Fibroblast of villous mesenchyme (primary cell): ENCODE results near the gene PAPSS1. TPM values are rescaled to one million over a fixed set of nuclear protein-coding genes. Genes with fewer than 3 reads are reported as not detected.
"Not testable (repeated sequence)": the region's sequence is repeated elsewhere in the genome, so short reads cannot be mapped to it uniquely, and the experiment has no call there.

ENCODE experiments used
- DNase-seq: peaks from one replicate; pipeline ENCODE4 v3.0.0-alpha.2; 2010; ENCODE audit warnings: low read depth
- H3K4me3 ChIP-seq: 2 replicates; pipeline ENCODE4 v1.5.1; 2011; ENCODE audit warnings: low read depth, mild to moderate bottlenecking, low read length
- total RNA-seq: library from RNA; depleted of rRNA; stranded (reverse); fragments of >200 nt; gene quantifications from 2 replicates; pipeline ENCODE4 v1.2.3, GENCODE V29; 2012
- TF ChIP-seq, protein P1 (sequence below): IDR thresholded peaks from 2 replicates; pipeline ENCODE4 v1.5.1; 2012; ENCODE audit warnings: low read depth, mild to moderate bottlenecking, low read length; ENCODE audit not compliant: insufficient read depth

Gene PAPSS1
- total RNA-seq, 1 donor: 78.6 TPM

DNA sequence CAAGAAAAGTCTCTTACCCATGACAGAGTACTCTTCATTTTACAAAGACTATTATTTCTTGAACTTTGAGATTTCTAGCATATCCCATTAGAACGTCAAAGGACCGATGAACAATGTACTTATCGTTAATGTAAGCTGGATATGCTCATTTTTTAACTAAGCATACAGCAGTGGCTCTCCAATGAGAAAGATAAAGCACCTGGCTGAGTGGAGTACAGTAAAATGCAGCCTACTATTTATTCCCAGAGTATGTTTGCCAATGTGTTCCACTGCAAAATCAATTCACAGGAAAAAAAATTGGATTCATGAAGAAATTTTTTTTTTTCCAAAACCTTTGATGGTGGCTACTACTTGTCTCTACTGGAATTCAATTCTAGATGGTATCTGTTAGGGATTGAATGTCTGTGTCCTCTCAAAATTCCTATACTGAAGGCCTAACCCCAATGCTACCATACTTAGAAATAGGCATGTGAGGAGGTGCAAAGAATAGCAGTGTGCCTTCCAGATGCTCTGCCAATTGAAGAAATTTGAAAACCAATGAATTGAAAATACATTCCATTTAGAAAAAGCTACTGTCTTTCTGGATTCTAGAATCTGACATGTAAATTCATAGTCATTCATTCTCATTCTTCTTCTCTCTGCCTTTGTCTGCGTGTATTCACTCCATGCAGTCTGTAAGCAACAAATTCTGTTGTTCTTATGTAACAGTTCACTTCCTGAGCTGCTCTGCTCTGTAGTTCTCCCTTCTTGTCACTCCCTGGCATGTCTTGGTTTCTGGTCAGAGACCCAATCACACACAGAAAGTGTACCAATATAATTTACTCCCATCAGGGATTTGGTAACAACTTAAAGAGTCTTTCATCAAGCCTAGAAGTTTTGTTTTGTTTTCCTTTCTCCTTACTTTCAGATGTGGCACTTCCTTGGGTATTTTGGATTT is 61.4 kb downstream of the PAPSS1 start:
- no peak for DNase-seq
- no peak overlapping the region for H3K4me3 ChIP-seq
- TF ChIP-seq, protein P1, sequence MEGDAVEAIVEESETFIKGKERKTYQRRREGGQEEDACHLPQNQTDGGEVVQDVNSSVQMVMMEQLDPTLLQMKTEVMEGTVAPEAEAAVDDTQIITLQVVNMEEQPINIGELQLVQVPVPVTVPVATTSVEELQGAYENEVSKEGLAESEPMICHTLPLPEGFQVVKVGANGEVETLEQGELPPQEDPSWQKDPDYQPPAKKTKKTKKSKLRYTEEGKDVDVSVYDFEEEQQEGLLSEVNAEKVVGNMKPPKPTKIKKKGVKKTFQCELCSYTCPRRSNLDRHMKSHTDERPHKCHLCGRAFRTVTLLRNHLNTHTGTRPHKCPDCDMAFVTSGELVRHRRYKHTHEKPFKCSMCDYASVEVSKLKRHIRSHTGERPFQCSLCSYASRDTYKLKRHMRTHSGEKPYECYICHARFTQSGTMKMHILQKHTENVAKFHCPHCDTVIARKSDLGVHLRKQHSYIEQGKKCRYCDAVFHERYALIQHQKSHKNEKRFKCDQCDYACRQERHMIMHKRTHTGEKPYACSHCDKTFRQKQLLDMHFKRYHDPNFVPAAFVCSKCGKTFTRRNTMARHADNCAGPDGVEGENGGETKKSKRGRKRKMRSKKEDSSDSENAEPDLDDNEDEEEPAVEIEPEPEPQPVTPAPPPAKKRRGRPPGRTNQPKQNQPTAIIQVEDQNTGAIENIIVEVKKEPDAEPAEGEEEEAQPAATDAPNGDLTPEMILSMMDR: no peak

DNA sequence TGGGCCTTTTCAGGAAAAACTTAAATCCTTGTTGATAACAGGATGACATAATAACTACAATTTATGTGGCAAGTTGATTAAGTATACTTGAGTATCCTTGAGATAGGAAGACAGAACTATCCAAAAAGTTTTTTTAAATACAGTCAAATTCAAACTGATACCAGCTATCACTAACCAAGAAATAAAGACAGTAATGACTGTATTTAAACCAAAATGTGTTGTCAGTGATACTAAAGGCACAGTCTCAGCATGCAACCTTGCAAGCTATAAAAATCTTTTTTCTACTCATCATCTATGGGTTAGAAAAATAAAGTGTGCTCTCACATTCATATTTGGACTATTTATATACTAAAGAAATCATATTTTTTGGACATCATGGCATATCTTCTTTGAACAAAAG is 64.7 kb downstream of the PAPSS1 start:
- TF ChIP-seq, protein P1: no peak
- no peak overlapping the region for H3K4me3 ChIP-seq
- no peak for DNase-seq

DNA sequence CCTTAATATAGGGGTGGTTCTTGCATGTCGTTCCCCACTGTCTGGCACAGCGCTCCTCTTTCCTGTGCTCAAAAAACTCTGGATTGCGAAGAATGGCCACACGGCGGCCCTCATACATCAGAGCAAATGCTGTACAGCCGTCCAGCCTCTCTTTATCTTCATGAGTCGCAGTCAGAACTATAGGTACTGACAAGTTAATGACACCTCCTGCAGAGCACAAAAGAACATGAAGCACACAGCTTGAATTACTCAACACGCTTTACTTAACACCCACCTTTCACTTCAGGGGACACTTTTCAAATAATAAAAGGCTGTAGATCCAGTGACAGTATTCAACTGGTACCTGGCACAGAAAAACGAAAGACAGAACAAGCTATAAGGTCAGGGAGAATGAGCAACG is 65.3 kb downstream of the PAPSS1 start:
- H3K4me3 ChIP-seq: no peak overlapping the region
- DNase-seq: no peak
- TF ChIP-seq, protein P1: no peak

DNA sequence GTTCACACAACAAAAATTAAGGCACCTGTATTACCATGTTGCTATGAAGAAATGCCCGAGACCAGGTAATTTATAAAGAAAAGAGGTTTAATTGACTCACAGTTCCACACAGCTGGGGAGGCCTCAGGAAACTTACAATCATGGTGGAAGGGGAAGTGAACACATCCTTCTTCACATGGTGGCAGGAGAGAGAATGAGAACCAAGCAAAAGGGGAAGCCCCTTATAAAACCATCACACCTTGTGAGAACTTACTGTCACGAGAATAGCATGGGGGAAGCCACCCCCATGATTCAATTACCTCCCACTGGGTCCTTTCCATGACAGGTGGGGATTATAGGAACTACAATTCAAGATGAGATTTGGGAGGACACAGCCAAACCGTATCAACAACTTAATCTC is 68.6 kb downstream of the PAPSS1 start:
- not testable (repeated sequence) for DNase-seq, H3K4me3 ChIP-seq

DNA sequence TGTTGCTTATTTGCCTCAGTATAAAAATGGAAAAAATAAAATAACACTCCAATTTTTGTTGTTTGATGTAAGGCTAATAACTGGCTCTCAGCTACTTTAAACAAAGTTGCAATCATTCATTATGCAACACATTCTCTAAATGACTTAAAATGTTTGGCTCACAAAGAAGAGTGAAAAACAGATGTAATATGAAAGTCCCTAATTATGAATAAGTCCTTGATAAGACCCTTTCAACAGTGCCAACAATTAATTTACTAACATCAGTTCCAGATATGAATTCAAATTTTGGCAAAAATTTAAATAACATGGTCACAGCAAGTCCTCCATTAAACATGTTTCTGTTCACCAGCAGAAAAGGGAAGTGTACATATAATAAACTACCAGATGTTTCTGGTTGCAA is 69.8 kb downstream of the PAPSS1 start:
- DNase-seq: peak; percentile 30
- H3K4me3 ChIP-seq: no peak overlapping the region
- TF ChIP-seq, protein P1: no peak

DNA sequence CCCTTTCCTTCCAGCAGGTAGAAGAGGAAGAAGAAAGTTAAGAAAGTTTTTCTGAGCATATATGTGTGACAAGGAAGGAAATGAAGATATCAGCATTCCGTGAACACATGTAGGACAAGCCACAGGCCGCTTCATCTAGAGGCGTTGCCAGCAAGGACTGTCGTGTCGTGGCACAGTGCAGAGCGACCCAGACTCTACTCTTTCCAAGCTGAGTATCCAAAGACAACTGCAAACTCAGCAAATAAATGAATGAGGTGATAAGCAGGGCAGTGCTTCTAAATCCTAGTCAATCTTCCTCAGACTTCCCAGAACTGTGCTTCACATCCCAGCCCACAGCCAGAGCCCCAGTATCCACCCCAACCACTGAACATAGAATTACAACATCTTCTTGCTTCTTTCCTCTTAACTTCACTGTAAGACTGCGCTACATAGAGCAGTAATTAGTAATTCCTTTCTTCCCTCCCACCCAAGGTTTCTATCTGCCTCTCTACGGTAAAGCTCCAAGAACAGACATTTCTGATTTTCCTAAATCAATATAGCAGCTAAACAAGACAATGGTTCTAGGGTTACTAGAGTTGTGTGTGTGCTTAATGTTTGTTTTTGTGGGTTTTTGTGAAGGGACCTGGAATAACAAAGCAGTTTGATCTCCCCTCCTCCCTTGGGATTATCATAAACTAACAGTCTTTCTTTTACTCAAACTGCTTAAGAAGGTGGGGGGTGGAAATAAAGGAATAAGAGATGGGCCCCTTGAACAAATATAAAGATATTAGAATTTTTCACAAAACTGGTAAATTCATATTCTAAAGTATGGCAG is 71.6 kb downstream of the PAPSS1 start:
- TF ChIP-seq, protein P1: no peak
- no peak for DNase-seq
- no peak overlapping the region for H3K4me3 ChIP-seq

DNA sequence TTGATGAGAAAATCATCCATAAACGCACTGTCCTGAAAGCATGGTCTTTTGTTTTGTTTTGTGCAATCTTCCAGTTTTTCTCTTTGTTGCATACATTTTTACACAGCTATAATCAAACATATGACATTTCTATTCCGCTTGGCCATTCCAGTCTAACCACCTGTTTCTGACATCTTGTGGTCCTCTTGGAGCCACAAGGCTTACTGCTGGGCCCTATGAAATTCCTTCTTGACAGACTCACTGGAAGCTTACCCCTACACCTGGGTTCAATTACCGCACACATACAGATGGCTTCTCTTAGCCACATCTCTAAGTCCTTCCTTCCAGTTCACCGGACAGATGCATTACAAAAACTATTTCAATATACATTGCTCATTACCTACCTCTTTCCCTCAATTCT is 72.4 kb downstream of the PAPSS1 start:
- no peak overlapping the region for H3K4me3 ChIP-seq
- DNase-seq: no peak
- TF ChIP-seq, protein P1: no peak
